GF-D8 (cell line): ENCODE data around the gene HDGFL3.
"Not testable (repeated sequence)": the region's sequence is repeated elsewhere in the genome, so short reads cannot be mapped to it uniquely, and the experiment has no call there.

Experiments
- DNase-seq: peaks from one replicate; lab custom pipeline; 2025; lab: John Stamatoyannopoulos, UW

Gene HDGFL3

GRCh38 chr15:83207660-83208366 is at the start of gene HDGFL3:
TSS of gene HDGFL3 (minus strand) at chr15:83207823. CDS start at chr15:83207414, 409 bp downstream.
- no peak for DNase-seq

- DNase-seq, result no peak
Observed at GRCh38 chr15:83250781-83251180, 43.2 kb upstream of the HDGFL3 start.

- DNase-seq, result no peak
Observed at GRCh38 chr15:83249030-83249343, 41.4 kb upstream of the HDGFL3 start.

DNA sequence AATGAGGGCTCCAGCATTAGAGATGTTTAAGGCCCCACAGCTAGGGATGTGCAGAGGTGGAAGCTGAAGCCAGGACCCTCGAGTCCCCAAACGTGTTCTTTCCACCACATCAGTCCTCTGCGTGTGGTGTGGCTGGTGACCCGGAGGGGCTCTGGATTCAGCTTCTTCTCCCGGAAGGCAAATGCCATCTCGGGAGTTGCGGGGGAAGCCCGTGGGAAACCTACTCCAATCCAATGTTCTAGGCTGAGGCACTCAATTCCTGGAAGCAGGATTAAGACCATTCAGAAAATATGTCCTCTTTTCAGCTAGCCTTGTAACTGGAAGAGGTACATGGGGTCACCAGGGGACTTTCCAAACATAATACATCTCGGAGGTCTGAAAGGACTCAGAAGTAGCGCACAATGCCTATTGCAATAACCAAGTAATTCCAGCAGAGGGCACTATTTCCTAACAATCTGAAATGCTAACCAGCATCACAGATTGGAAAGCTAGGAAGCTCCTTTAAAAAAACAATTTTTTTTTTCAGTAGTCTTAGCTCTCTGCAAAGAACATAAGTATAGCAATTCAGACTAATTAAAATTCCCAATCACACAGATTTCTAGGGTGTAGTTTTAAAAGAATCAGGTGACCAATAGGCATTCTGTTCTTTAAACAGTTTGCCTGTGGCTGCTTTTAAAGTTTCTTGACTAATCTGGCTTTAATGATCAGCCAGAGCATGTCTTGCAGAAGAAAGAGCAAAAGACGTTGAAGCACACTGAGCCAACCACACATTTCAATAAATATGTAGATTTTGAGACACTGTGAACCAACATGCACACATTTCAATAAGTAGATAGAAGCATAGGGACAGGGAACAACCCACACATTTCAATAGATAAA is 40.8 kb upstream of the HDGFL3 start:
- DNase-seq, result no peak

DNA sequence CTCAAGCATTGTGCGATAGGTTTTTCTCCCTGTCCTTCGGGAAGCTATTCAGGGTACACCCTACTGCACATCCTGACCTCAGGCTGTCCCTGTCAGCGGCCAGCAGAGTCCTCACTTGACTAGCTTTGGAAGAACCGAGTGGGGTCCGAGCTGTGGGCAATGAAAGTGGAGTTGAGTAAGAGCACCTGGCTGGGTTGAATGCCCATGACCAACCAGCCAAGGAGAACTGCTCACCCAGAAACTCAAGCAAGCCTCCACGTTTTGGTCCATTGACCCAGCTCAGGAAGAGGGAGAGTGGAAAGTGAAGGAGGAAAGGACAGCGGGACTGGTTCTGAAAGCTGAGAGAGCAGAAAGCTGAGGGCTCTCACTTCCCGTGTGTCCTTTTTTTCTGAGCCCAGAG is 36.0 kb upstream of the HDGFL3 start:
- DNase-seq, result no peak

- DNase-seq, result no peak
Observed at GRCh38 chr15:83230242-83230641, 22.6 kb upstream of the HDGFL3 start.

GRCh38 chr15:83225449-83225848 is 17.8 kb upstream of the HDGFL3 start:
- no peak for DNase-seq

GRCh38 chr15:83221781-83222180 is 14.2 kb upstream of the HDGFL3 start:
- DNase-seq, result not testable (repeated sequence)

DNA sequence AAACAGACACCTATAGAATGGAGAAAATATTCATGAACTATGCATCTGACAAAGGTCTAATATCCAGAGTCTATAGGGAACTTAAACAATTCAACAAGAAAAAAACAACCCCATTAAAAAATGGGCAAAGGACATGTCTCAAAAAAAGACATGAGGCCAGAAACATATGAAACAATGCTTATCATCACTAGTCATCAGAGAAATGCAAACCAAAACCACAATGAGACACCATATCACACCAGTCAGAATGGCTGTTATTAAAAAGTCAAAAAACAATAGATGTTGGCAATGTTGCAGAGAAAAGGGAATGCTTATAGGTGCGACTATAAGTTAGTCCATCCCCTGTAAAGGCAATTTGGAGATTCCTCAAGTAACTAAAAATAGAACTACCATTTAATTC is 11.4 kb upstream of the HDGFL3 start:
- no peak for DNase-seq

GRCh38 chr15:83215306-83215705 is 7.7 kb upstream of the HDGFL3 start:
- DNase-seq, result no peak

- no peak for DNase-seq
Observed at GRCh38 chr15:83210619-83211018, 3.0 kb upstream of the HDGFL3 start.

- DNase-seq, result no peak
Observed at GRCh38 chr15:83209333-83209732, 1.7 kb upstream of the HDGFL3 start.

DNA sequence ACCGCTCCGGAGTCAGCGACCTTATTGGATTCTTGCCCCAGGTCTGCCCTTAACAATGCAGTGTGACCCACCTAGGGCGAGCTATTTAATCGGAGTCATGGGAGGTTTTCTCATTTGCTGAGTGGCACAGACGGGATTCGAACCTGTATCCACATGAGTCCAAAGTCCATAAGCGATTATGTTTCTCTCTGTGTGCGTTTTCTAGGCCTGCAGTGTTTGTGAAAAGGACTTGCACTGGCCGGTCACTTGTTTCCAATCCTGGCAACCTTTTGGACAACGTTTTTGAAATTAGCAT is 691 bp upstream of the HDGFL3 start:
- no peak for DNase-seq

DNA sequence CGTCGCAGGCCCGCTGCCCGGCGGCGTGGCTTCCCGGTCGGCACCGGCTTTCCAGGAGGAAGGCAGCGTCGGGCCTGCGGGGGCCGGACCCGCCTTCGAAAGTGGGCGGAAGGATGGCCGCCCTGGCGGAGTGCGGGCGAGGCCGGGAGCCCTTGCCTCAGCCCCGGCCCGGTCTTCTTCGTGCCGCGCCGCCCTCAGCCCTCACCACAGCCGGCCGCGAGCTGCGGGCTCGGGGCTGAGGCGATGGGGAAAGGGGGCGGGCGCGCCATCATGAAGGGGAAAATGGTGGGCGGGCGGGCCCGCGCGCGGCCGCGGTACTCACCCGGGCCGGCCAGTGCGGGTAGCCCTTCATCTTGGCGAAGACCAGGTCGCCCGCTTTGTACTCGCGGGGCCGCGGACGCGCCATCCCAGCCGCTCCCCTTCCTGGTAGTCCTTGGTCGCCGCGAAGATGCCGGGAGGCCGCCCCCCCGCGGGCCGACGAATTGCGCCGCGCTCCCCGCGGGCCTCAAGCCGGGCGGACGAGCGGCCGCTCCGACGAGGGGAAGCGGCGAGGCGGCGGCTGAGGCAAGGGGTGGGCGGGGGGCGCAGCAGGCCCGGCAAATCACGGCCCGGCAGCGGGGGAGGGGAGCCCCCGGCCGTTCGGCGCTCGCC is 489 bp downstream of the HDGFL3 start:
- no peak for DNase-seq

GRCh38 chr15:83206526-83207008 is 1.1 kb downstream of the HDGFL3 start:
- DNase-seq, result no peak

GRCh38 chr15:83205725-83206324 is 1.8 kb downstream of the HDGFL3 start:
- no peak for DNase-seq

DNA sequence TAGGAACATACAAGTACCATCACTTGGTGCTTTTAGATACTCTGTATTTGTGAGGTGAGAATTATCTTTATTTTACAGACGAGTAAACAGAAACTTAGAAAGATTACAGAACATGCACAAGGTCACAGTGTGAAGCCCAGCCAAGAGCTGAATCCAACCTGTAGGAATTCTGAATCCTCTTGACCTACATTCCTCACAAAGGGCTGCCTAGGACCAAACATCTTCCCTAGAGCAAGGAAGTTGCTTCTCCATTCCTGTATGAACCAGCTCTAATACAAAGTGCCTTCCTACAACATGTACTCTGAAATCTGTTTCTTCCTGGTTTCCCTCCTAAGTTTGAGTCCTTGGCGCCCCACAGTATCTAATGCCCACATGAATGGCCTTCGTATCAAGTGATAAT is 2.9 kb downstream of the HDGFL3 start:
- no peak for DNase-seq

GRCh38 chr15:83203543-83203942 is 4.1 kb downstream of the HDGFL3 start:
- DNase-seq, result no peak

GRCh38 chr15:83200589-83200988 is 7.0 kb downstream of the HDGFL3 start:
- DNase-seq, result no peak

DNA sequence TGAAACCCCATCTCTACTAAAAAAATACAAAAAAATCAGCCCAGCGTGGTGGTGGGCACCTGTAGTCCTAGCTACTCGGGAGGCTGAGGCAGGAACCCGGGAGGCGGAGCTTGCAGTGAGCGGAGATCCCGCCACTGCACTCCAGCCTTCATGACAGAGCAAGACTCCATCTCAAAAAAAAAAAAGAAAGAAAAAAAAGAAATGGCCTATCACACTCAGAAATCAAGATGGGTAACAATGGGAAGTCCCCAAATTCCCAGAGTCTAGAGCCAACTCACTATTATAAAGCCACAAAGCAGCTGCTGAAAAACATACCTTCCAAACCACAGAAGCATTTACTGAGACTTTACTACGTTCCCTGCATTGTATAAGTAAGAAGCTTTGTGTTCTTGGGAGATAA is 7.5 kb downstream of the HDGFL3 start:
- no peak for DNase-seq

DNA sequence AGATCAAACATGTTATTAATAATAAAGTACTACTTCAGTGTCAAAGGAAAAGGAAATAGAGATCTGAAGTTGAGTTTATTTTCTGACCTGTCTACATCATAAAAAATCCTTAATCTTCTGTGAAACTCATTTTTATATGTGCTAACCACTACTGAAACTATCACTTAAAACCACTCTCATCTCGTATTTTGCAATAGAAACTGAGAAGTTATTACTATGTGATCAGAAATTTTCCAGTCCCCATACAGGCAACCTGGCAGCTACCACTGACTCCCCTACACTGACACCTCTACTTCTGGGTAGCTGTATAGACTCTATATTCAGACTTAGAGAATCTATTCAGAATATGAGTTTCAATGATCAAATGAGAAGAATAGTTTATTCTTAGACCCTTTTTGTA is 8.3 kb downstream of the HDGFL3 start:
- DNase-seq, result no peak

DNA sequence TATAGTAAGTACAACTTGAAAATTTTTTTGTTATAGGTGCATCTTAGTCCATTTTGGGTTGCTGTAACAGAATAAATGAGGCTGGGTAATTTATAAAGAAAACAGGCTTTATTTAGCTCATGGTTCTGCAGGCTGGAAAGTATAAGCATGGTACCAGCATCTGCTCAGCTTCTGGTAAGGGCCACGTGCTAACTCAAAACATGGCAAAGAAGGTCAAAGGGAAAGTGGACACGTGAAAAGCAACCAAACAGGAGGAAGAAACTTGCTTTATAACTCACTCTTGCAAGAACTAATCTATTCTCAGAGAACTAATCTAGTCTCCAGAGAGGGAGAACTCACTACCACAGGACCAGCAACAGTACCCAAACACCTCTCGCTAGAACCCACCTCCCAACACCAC is 9.1 kb downstream of the HDGFL3 start:
- DNase-seq, result no peak

GRCh38 chr15:83194528-83194927 is 13.1 kb downstream of the HDGFL3 start:
- no peak for DNase-seq
